AG20443 (cell line): Measurements from ENCODE around the gene ITPA.
"Not testable (repeated sequence)": the region's sequence is repeated elsewhere in the genome, so short reads cannot be mapped to it uniquely, and the experiment has no call there.

Source experiments
- DNase-seq: peaks from one replicate; pipeline ENCODE4 v3.0.0; 2012; ENCODE audit warnings: low spot score, mixed read lengths

Gene ITPA

DNA sequence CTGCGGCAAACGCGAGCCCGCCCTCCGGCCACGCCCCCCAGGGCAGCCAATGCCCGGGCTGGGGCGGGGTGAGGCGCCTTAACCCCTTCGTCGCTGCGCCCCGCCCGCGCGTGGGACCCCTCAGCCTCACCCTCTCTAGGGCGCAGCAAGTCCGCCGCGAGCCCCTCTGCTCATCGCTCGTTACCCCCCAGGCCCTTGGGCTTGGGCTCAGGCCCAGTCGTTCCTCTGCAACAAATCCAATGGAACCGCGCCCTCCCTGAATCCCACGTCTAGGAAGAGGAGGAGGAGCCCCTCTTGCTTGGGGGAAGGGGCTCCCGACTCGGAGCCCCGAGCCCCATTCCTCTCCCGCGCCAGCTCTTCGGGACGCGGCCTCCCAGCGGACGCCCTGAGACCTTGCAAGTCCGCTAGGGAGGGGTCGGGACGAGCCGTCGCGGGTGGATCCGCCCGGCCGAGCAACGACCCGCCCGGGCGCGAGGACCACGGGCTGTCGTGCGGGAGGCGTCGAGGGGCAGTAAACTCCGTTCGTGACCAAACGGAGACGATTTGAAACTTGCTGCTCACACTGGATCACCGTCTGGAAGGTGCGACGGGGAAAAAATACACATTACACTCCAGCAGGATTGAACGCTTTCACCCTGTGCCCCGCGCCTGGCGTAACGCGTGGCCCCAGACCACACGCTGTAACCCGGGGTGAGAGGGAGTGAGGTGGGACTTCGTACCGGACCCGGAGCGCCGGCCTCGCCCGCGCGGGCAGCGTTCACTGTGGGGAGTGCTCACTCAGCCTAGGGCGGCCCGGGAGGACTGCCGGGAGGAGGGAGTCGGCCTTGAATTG lies 35.5 kb upstream of the ITPA start:
- peak; percentile 99 for DNase-seq

DNA sequence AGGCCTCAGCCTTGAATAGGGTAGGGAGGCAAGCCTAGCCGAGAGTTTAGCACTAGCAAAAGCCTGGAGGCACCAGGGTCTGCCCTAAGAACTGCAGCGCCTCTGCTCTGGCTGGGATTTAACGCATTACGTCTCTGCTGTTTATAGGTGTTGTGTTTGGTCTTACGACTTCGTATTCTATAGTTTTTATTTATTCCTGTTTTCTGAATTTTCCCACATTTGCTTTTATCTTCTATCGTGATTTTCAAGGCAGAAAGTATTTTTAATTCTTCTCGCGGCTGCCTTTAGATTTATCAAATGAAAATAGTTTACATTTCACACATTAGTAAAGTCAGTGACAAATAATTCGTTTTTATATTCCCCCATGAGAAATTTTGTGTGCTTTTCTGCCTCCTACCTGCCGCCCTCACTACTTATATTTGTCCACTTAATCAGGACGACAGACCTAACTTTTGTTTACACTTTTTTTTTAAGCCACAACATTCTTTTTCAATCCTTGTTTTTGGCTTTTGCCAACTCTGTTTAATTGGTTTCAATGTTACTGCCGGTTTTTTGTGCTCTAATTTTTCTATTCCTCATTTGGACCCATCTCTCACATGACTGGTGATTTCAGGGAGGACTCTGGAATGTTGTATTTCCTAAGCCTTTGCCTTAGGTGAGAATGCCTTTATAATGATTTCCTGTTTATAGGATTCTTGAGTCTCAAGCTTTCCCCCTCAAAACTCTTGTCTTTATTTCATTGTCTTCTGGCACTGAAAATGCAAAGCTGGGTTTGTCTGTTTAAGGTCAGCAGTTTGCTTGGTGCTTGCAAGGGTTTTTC lies 34.6 kb upstream of the ITPA start:
- DNase-seq, result no peak

- no peak for DNase-seq
These were observed 34.0 kb upstream of the ITPA start for GRCh38 chr20:3175270-3175669.

GRCh38 chr20:3177746-3178485 lies 31.4 kb upstream of the ITPA start:
- DNase-seq, result no peak

GRCh38 chr20:3180319-3180718 lies 29.0 kb upstream of the ITPA start:
- no peak for DNase-seq

DNA sequence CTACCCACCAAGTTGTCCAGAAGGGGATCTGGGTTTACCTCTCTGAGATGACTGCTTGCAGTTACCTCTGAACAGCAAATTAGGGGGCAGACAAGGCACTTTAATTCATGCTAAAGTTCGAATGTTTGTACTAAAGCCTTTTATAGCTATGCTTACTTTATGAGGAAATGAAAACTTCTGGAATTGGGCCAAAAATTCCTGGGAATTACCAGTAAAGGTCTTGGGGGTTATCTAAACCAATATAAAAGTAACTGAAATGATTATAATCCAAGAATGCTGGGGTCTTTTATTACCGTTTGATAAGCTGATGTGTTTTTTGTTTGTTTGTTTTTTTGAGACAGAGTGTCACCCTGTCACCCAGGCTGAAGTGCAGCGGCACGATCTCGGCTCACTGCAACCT lies 28.0 kb upstream of the ITPA start:
- DNase-seq, result no peak

- DNase-seq, result not testable (repeated sequence)
These were observed 26.9 kb upstream of the ITPA start for GRCh38 chr20:3182429-3182828.

DNA sequence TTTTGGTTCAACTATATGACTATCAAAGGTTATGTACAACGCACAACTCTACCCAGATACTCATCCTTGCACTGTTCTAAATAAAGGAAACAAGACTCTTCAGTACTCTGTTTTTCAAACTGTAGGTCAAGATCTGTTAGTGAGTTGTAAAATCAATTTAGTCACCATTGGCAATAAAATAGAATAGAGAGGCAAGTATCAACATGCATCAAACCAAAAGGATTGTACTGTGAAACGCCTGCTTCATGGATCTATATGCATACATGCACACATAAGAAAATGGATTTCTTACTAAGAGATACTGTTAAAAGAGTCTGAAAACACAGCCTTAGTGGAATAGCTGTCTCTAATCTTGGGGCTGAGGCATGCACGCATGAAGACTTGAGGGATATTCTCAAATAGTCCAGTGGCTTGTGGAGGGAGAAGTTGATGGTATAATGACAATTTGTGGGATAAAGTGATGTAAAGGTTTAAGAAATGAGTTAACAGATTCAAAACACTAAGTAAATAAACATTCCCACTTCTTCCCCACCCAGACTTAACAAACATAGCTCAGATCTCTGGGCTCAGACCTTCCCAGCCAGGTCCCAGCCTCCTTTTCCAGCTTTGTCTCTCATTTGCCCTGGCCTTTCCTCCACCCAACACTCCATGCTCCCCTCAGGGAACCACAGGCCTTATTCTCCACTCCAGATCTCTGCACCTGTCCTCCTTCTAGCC lies 25.2 kb upstream of the ITPA start:
- DNase-seq, result no peak

- not testable (repeated sequence) for DNase-seq
These were observed 21.4 kb upstream of the ITPA start for GRCh38 chr20:3187861-3188260.

- no peak for DNase-seq
These were observed 20.4 kb upstream of the ITPA start for GRCh38 chr20:3188823-3189413.

DNA sequence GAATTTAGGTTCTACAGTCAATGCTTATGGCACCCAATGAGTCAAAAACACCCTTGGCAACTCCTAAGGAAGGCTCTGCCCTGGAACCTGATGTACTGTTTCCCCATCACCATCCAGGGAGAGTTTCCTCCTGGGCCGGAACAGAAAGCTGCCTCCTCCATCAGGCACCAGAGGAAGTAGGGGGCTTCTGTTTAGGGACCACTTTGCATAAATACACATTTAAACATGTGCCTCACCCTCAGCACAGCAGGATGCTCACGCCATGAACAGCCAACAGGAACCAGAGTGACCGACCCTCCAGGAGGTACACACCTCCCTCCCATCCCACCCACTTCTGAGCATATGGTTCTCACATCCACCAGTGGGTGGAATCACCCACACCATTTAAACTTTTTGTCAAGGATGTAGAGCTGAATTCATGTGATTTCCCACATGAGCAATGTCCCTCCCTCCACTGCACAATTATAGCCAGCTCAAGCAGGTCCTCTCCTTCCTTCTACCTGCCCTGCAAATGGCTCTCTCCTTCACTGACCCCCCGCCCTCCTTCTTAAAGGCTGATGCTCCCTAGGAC lies 19.7 kb upstream of the ITPA start:
- DNase-seq, result peak; percentile 4

DNA sequence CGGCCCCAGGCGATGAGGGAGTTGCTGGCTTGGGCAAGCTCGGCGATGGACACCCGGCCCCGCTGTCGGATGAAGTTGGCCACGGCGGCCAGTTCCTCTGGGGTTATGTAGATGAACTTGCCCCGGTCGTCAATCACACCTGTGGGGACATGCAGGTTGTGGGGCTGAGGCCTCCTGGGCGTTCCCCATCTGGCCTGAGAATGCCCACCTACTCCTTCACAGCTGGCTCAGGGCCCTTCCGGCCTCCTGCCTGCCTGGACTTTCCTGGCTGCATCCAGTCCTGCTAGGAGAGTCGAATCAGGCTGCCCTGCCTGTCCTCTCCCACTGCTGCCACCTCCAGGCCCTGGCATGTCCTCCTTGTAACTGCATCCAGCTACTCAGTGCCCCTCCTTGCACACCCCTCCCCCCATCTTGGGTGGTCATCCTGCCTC lies 18.6 kb upstream of the ITPA start:
- DNase-seq, result peak; percentile 9

DNA sequence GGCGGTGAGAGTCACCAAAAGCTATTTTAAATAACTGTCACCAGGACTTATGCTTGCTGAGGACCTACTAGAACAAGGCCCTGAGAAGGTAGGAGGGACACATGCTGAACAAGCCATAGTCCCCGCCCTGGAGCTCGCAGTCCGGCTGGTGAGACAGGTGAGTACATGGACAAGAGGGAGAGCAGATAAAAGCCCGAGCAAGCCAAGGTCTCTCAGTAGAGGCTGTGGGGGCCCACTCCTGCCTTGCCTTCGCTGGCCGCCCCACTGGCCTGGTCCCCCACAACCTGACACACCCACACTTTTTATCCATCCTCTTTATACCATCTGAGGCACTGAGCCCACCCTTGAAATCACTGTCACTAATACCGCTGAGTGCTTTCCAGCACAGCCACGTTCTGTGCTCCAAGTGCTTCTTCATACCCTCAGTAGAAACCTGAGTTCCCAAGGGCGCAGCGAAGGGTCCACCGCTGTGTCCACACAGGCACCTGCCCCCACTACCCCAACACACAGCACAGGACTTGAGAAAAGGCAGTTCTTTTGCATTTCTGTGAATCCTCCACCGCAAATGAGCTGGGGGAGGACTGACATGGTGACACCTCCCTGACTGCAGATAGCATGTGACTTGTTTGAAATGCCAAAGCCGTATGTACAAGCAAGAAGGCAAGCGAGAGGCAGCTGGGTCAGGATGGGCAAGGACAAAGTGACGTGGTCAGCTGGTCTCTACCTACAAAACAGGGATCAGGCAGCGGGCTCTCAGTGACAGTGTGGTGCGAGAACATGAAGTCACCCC lies 16.9 kb upstream of the ITPA start:
- no peak for DNase-seq

GRCh38 chr20:3193806-3194616 lies 15.3 kb upstream of the ITPA start:
- no peak for DNase-seq

GRCh38 chr20:3194617-3195280 lies 14.5 kb upstream of the ITPA start:
- DNase-seq, result no peak

DNA sequence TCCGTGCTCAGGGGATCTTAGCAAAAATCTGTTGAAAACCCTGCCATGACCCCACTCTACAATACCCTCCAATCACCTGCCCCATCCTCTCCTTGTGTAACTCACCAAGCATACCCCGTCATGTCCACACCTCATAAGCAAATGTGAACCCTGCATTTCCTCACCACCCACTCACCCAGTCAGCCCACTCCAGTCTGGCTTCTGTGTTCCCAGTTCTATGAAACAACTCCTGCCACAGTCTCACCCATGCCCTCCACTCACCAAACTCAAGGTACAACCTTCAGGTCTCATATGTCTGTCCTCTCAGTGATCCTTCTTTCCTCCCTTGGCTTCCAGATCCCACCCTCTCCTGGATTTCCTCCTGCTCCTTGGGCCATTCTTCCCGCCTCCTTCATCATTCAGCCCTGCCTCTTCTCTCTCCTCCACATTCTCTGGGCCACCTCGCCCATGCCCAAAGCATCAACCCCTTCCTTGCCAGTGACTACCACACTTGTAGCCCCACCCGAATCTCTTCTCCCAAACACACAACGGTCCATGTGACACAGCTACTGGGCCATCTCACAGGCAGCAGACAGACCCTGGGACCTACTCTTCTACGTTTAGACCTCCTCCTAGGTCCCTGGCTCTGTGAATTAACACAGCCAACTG lies 13.6 kb upstream of the ITPA start:
- peak; percentile 6 for DNase-seq

DNA sequence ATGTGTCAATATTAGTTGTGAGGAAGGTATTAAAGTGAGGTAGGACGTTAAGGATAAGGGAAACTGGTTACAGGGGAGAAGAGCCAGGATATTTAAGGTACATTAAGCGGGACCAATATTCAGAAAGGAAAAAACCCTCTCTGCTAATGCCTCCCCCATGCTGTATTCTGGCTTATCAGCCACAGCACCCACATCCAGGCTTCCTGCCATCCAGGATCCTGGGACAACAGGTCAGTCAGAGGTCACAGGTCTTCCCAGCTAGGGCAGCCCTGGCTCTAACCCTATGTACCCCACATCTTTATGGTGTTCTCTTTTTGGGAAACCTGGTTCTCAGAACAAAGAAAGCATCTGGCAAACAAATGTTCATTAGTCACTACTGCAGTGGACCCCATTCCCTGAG lies 10.1 kb upstream of the ITPA start:
- DNase-seq, result peak; percentile 5
